PFSK-1 (cell line): ENCODE data around the gene MNX1.

Experiments
- FOXP2 ChIP-seq: optimal IDR thresholded peaks from 2 replicates; pipeline ENCODE3; 2011; ENCODE audit warnings: borderline replicate concordance, control low read depth, inconsistent platforms; ENCODE audit not compliant: insufficient read depth; ENCODE audit errors: extremely low read length, extremely low read depth
- POLR2AphosphoS5 ChIP-seq: IDR thresholded peaks from 2 replicates; pipeline ENCODE4 v1.6.1; 2012; ENCODE audit warnings: low read depth, mild to moderate bottlenecking, control low read depth, low read length, moderate library complexity
- REST ChIP-seq, 2 experiments: IDR thresholded peaks; 2 replicates each; pipeline versions ENCODE4 v1.6.1 to v1.8.0; 2011 to 2012; ENCODE audit warnings: low read depth in 2 of 2, low read length in 2 of 2, control low read depth in 1 of 2, inconsistent platforms in 1 of 2, mild to moderate bottlenecking in 1 of 2, moderate library complexity in 1 of 2; ENCODE audit not compliant: insufficient read depth in 1 of 2
- SIN3A ChIP-seq: IDR thresholded peaks from 2 replicates; pipeline ENCODE4 v1.6.1; 2012; ENCODE audit warnings: mild to moderate bottlenecking, low read length, moderate library complexity, borderline replicate concordance; ENCODE audit not compliant: insufficient read depth
- TAF1 ChIP-seq: IDR thresholded peaks from 2 replicates; pipeline ENCODE4 v1.6.1; 2012; ENCODE audit warnings: low read length, control low read depth, borderline replicate concordance; ENCODE audit not compliant: insufficient read depth

MNX1 gene

GRCh38 chr7:157041004-157041403 lies 30.5 kb upstream of the MNX1 start:
- TF ChIP-seq FOXP2 (no peak), SIN3A (no peak), REST (IDR thresholded peaks at IDR 0.05; ENCODE audit: insufficient read depth in 1 of 2, low read depth in 2 of 2, low read length in 2 of 2) (no peak), POLR2AphosphoS5 (no peak), TAF1 (no peak)

DNA sequence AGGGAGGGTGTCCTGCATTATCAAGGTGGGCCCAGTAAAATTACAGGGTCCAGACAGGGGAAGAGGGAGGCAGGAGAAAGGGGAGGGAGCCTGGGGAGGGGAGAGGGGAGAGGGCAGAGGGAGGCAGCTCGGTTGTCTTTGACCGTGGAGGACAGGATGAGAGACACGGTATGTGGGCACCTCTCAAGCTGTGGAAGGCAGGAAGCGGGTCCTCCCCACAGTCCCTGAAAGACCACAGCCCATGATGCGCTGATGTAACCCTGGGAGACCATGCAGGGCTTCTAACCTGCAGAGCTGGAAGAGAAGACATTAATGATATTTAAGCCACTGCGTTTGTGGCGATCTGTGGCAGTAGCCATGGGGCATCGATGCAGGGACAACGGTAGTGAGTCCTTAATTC lies 27.2 kb upstream of the MNX1 start:
- TF ChIP-seq FOXP2 = no peak
- TF ChIP-seq SIN3A = no peak
- TF ChIP-seq TAF1 = no peak
- no peak for TF ChIP-seq POLR2AphosphoS5
- TF ChIP-seq REST (IDR thresholded peaks at IDR 0.05; ENCODE audit: insufficient read depth in 1 of 2, low read depth in 2 of 2, low read length in 2 of 2) = no peak

- TF ChIP-seq TAF1 (no peak), POLR2AphosphoS5 (no peak), FOXP2 (no peak), SIN3A (no peak), REST (IDR thresholded peaks at IDR 0.05; ENCODE audit: insufficient read depth in 1 of 2, low read depth in 2 of 2, low read length in 2 of 2) (no peak)
These were observed 26.6 kb upstream of the MNX1 start for GRCh38 chr7:157037028-157037427.

DNA sequence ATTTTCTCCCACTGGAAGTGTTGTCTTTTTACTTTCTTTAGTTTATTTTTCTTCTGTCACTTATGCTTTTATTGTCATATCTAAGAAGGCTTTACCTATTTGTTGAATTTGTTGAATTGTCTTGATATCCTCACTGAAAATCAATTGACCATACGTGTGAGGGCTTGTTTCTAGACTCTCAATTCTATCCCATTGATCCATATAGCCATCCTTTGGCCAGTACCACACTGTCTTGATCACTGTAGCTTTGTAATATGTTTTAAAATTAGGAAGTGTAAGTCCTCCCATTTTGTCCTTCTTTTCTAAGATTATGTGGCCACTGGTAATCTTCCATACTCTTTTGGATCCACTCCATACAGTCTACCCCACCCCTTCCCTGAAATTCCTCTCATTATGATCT lies 25.5 kb upstream of the MNX1 start:
- TF ChIP-seq POLR2AphosphoS5 (no peak), FOXP2 (no peak), REST (IDR thresholded peaks at IDR 0.05; ENCODE audit: insufficient read depth in 1 of 2, low read depth in 2 of 2, low read length in 2 of 2) (no peak), TAF1 (no peak), SIN3A (no peak)

DNA sequence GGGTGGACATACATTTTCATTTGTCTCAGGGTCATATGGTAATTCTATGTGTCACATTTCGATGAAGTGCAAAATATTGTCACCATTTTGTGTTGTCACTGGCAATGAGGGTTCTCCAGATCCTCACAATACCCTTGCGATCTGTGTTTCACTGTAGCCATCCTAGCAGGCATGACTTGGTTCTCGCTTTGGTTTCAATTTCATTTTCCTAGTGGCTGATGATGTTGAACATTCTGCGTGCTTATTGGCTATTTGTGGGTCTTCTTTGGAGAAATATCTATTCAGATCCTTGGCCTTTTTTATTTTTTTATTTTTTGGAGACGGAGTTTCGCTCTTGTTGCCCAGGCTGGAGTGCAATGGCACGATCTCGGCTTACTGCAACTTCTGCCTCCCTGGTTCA lies 24.8 kb upstream of the MNX1 start:
- TF ChIP-seq POLR2AphosphoS5 = no peak
- no peak for TF ChIP-seq TAF1
- TF ChIP-seq REST (IDR thresholded peaks at IDR 0.05; ENCODE audit: insufficient read depth in 1 of 2, low read depth in 2 of 2, low read length in 2 of 2) = no peak
- no peak for TF ChIP-seq FOXP2
- no peak for TF ChIP-seq SIN3A
